GM19463 (cell line): ENCODE data around the gene CAPRIN1.

Experiments
- ATAC-seq: cut with Tn5 transposase; IDR thresholded peaks from one replicate; pipeline ENCODE4 v1.9.1; 2021; ENCODE audit warnings: mild to moderate bottlenecking, moderate library complexity; ENCODE audit not compliant: unreplicated experiment

The CAPRIN1 gene

DNA sequence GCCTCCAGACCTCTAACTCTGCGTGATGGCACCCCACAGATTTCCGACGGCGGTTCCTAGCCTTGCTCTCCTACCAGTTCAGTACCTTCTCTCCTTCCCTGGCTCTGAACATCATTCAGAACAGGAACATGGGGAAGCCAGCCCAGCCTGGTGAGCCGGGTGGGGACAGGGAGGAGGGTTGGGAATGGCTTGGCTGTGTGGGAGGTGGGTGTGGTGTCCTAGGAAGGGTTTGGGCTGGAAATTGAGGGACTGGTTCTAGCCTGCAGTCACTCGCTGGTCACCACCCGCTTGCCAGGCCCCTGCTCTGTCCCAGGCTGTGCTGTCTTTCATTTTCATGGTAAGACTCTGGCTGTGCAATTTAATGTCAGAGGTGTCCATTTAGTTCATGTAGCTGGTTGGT lies 87.8 kb downstream of the CAPRIN1 start:
- no peak for ATAC-seq

DNA sequence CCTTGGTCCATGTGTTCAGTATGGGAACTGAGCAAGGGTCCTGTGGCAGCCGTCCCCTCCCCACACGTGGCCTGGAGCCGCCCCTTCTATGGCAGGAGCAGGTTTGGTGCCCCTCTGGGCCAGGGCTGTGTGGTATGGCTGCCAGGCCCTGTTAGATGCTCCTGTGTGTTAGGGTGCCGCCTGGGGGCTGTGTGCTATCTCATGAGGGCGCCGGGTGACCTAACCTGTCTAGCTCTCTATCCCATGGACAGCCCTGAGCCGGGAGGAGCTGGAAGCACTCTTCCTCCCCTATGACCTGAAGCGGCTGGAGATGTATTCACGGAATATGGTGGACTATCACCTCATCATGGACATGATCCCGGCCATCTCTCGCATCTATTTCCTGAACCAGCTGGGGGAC lies 88.6 kb downstream of the CAPRIN1 start:
- no peak for ATAC-seq

DNA sequence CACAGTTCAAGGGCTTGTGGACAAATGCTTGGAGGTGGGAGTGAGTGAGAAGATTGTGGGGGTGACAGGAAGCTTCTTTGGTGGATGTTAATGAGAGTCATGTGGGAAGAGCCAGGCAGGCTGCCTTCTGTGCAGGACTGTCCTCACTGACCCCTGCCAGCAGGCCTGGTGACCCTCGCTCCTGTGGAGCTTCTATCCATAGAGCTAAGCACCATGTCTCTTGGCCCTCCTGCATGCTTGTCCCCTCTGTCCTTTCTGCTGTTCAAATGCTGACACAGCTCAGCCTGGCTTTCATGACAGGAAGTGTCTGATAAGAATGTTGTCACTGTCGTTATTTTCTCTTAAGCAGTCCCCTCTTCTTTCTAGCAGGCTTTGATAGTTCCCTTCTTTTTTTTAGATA lies 91.5 kb downstream of the CAPRIN1 start:
- ATAC-seq, result no peak

DNA sequence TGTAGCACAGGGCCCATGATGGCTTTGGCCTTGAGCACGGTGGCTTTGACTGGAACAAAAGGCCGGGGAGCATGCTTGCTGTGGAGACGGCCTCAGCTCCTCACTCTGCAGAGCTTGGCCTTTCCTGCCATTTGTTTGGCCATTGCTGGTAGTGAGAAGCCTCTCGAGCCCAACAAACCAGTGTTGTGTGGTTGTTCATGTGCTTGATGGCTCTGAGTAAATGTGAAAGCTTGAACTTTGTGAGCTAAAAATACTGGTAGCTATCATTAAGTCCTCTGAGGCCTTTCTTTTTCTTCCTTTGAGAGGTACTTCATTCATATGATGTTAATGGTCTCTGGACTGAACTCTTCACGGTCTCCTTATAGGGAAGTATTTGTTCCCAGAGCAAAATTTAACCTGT lies 93.5 kb downstream of the CAPRIN1 start:
- no peak for ATAC-seq

DNA sequence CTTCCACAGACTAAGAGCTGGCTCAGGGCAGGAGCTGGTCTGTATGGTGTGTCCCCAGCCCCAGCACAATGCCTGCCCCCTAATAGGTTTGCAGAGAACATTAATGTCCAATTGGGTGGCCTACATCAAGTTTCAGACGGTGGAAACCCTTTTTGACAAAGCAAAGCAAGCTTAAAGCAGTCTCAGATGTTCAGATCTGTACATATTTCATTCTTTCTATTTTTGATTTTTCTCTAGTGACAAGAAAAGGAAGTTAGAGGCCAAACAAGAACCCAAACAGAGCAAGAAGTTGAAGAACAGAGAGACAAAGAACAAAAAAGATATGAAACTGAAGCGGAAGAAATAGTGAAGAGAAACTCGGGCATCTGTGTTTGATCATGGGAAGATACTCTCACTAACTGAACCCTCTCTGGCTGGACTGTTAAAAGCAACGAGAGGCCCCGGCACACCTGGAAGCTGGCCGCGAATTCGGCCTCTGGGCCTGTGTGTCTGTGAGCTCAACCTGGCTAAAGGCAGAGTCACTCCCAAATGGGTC lies 94.4 kb downstream of the CAPRIN1 start:
- no peak for ATAC-seq

DNA sequence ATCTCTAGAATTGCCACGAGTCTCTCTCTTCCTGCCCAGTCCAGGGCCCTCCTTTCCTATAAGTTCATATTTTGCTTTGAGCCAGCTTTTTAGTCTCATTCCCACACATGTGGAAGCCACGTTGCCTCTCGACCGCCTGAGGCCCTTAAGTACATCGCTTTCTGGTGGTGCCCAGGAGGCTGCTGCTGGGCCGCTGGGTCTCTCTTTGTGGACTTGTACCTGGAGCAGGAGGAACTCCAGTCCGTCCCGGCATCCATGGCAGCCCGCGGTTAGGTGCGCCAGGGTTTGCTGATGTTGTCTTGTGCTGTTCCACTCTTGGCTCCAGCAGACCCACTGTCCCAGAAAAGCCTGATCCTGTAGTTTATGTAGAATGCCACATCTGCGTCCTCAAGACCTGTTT lies 94.9 kb downstream of the CAPRIN1 start:
- no peak for ATAC-seq

DNA sequence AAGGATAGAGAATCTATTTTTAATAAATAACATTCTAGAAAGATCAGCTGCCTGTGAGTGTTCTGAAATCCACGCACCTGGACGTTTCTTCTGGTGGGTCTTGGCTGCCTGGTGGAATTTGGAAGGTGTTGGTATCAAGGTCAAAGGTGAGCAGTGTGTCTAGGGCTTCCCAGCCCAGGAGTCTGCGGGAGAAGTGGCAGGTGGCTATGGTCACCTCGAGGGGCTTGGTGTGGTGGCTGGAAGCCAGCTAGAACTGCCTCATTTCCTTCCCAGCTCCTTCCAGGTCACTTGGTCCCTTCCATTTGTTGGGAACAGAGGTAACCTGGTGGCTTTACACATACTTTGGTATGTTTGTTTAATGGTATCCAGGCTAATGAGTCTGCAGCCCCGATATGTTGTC lies 95.3 kb downstream of the CAPRIN1 start:
- no peak for ATAC-seq

DNA sequence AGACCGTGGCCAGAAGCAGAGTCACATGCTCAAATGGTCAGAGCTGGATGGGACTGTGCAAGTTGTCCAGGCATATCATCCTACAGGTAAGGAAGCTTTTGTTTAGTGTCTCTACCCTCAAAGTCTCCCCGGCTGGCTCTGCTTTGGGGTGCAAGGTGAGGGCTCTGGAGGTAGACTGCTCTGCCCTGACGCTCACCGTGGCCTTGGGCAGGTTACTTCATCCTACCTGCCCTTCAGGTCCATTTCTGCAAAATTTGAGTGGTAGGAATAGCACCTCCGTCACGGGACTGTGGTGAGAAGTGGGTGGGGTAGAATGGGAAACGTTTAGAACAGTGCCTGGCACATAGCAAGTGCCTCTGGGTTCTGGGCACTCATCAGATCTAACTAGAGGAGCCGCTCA lies 96.0 kb downstream of the CAPRIN1 start:
- no peak for ATAC-seq

DNA sequence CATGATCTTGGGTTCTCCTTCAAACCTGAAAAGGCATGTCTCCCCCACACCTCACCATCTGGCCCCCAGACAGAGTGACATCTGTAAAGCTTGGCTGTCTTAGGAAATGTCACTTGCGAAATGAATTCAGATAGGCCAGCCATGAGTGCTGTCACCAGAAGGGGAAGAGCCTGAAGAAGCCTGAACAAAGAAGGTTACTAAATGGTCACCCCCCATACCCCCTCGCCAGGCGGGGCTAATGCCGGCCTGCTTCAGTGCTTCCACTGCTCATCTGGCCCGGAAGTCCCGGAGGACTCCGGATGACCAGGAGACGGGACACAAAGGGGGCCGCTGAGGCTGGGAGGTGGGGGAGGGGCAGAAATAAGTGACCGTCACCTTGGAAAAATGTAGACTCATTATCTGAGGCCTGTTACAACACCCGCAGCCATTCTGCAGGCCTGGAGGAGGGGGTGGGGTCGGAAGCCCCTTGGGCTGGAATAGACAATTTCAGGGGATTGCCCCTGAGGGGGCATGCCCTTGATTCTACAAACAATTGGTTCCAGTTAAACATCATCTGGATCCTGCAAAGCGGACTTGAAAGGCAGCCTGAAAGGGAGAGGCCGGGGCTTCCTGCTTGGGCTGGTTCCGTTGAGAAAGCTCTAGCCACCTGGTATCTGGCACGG lies 97.1 kb downstream of the CAPRIN1 start:
- ATAC-seq, result no peak

DNA sequence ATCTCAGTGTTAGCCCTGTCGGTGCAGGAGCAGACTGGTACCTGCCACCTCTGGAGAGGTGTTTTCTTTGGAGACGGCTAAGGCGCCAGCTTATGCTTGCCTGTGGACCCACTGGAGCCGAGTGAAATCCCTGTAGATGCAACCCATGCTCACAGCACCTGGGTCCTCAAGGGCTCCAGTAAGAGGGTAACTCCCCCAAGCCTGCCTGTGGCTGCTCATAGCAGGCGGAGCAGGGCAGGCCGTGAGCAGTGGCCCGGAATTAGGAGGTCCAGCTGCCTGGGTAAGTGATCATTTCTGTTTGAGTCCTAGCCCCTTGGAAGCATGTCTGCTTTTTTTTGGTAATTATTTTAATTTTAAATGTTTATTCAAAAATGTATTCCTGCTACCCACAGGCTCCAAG lies 97.7 kb downstream of the CAPRIN1 start:
- ATAC-seq, result no peak

DNA sequence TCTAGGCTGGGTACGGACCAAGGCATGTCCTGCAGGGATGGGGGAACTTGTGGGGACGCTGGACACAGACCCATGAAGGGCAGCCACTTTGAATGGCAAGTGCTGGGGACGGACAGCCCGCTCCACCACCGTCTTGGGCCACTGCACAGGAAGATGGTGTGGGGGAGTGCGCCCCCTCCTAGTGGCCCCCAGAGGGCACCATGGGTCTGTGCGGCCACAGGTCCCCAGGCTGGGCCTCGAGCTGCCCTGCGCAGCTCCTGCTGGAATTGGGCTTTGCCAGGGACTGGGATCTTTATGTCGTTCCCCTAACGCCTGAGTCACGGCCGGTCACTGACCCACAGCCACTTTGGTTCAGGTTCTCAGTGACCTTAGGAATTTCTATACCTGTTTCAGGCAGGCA lies 98.3 kb downstream of the CAPRIN1 start:
- ATAC-seq, result no peak

DNA sequence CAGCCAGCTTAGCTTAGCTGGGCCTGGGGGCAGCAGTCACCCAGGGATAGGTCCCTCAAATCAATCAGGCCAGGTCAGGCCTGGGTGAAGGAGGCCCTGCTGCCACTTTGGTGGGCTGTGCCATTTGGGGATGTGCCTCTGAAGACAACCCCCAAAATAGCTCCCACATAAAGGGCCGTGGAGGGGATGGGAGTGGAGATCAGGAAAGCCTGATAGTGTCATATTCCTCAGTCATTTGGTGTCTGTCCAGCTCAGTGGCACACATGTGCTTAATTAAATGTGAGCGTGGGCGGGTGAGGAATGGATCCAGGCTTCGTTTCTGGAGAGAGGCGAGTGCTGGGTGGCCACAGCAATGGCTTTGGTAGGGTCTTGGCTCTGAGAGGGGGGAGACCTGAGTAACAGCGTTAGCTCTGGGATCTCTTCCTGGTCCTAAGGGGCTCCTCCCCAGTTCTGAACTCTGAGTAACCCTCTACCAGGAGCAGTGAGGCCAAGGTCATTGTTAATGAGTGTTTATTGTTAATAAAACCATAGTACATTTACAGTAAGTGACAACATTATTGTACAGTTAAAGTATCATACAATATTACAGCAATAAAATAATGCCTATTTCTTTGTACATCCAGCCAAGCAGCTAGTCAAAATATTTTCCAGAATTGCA lies 99.1 kb downstream of the CAPRIN1 start:
- ATAC-seq, result no peak
